Jurkat, Clone E6-1 (cell line): ENCODE data around the gene KCNK5.

ENCODE experiments used
- DNase-seq: peaks from one replicate; pipeline ENCODE4 v3.0.0-alpha.2; 2011; ENCODE audit warnings: low read depth, low spot score
- H3K4me3 ChIP-seq: 2 replicates; pipeline ENCODE4 v1.5.1; 2011; ENCODE audit warnings: mild to moderate bottlenecking, low read length, control low read depth, moderate library complexity

Gene KCNK5

GRCh38 chr6:39221779-39222641, 7.3 kb downstream of the KCNK5 start:
- no peak for DNase-seq
- H3K4me3 ChIP-seq: no peak overlapping the region

GRCh38 chr6:39221115-39221514, 8.2 kb downstream of the KCNK5 start:
- DNase-seq: no peak
- H3K4me3 ChIP-seq: no peak overlapping the region

GRCh38 chr6:39218868-39219567, 10.3 kb downstream of the KCNK5 start:
- no peak for DNase-seq
- H3K4me3 ChIP-seq: no peak overlapping the region

GRCh38 chr6:39217177-39217864, 12.0 kb downstream of the KCNK5 start:
- no peak overlapping the region for H3K4me3 ChIP-seq
- DNase-seq: no peak

GRCh38 chr6:39215640-39216158, 13.6 kb downstream of the KCNK5 start:
- DNase-seq: no peak

DNA sequence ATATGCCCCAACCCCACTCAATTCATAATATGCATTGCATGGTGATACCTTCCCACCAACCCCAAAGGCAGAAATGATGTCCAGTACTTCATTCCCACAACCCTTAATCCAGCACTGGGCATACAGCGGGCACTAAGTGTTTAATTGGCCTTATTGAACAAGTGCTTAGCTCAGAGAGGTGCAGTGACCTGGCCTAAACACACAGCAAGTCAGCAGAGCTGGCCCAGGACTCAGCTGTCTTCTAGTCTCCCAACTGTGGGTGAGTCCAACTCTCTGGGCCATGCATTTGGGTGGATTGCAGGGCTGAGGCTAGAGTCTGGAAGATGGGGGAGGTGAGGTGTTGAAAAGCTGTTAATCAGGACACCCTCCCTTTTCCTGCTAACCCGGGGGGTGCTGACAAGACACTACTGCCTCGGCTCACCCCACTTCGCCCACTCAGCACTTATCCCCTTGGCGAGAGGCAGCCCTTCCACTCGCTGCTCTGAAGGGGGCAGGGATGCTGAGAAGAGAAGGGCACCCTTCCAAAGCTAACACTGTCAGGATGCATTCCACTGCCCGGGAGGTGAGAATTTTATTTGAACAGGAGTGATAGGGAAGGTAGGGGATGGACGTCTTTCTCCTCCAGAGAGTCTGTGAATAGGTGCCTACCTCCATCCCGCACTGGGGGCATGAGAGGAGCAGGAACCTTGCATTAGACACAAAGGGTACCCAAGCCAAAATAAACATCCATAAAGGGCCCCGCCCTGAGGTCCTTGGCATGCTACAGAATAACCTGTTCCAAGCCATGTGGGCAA, 14.2 kb downstream of the KCNK5 start:
- H3K4me3 ChIP-seq: no peak overlapping the region
- no peak for DNase-seq

More at GRCh38 chr6:39215640-39216158, 13.6 kb downstream of the KCNK5 start:
- no peak overlapping the region for H3K4me3 ChIP-seq

GRCh38 chr6:39214120-39214813, 15.0 kb downstream of the KCNK5 start:
- DNase-seq: no peak

DNA sequence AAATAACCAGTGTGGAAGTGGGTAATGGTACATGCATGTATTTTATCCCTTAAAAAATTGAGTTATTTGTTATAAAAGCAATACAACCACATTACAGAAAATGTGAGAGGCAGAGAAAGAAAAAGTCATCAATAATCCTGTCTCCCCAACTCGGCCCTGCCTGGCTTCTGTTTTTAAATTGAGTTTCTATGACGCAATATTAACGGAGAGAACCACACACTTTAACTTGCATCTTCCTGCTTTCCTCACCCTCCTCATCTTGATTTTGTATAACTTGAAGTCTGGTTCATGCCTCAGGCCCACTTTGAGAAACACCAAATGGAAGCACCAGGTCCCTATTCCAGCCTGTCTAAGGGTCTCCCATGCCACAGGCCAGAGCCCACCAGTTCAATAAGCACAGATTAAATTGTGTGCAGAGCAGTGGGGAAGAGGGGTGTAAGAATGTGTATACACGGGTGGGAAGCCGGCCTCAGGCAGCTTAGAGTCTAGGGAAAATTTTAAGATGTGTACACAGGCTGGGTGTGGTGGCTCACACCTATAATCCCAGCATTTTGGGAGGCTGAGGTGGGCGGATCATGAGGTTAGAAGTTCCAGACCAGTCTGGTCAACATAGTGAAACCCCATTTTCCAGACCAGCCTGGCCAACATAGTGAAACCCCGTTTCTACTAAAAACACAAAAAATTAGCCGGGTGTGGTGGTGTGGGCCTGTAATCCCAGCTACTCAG, 15.9 kb downstream of the KCNK5 start:
- no peak overlapping the region for H3K4me3 ChIP-seq
- DNase-seq: no peak

More at GRCh38 chr6:39214120-39214813, 15.0 kb downstream of the KCNK5 start:
- no peak overlapping the region for H3K4me3 ChIP-seq

- no peak for DNase-seq
- no peak overlapping the region for H3K4me3 ChIP-seq
These were observed 18.1 kb downstream of the KCNK5 start for GRCh38 chr6:39211183-39211582.

GRCh38 chr6:39210450-39210849, 18.8 kb downstream of the KCNK5 start:
- no peak overlapping the region for H3K4me3 ChIP-seq
- no peak for DNase-seq

- no peak overlapping the region for H3K4me3 ChIP-seq
- DNase-seq: peak; percentile 50
These were observed 19.4 kb downstream of the KCNK5 start for GRCh38 chr6:39209911-39210310.

DNA sequence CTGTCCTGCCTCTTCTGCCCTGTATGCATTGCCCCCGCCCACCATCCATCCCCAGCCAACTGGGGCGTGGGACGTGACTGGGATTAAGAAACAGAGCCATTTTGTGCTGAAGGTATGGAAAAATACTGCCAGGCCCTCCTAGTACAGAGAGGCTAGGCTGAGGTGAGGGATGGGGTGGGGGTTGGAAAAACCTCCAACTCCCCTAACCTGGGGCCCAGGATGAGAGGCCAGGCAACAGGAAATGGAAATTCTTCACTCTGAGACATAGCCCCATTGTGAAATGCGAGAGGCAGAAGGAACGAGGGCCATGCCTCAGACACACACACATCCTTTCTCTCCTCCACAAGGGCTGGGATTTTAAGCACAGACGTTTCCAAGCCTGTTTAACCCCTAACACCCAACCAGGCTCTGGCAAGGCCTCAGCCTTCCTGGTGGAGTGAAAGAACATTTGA, 19.9 kb downstream of the KCNK5 start:
- DNase-seq: no peak
- H3K4me3 ChIP-seq: no peak overlapping the region

DNA sequence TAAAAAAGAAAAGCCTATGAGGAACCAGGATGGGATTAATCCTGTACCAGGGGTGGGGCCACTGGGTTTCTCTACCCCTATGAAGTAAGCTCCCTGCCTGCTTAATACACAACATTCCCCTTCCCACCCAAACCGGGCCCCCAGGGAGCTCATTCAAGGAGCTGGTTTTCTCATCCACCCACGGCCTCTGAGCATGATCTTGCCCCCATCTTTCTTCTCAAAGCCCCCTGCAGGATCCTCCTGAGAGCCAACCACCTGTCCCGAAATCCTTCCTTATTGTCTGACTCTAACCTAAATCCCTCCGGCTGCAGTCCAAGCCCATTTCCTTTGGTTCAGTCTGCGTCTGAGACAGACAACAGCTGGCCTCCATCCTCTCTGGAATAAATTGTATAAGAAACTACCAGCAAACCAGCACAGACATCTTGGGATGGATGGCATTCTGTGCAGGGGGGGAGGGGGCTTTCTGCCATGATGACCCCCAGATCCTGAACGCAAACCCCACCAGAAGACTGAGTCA, 21.0 kb downstream of the KCNK5 start:
- no peak for DNase-seq
- H3K4me3 ChIP-seq: no peak overlapping the region

DNA sequence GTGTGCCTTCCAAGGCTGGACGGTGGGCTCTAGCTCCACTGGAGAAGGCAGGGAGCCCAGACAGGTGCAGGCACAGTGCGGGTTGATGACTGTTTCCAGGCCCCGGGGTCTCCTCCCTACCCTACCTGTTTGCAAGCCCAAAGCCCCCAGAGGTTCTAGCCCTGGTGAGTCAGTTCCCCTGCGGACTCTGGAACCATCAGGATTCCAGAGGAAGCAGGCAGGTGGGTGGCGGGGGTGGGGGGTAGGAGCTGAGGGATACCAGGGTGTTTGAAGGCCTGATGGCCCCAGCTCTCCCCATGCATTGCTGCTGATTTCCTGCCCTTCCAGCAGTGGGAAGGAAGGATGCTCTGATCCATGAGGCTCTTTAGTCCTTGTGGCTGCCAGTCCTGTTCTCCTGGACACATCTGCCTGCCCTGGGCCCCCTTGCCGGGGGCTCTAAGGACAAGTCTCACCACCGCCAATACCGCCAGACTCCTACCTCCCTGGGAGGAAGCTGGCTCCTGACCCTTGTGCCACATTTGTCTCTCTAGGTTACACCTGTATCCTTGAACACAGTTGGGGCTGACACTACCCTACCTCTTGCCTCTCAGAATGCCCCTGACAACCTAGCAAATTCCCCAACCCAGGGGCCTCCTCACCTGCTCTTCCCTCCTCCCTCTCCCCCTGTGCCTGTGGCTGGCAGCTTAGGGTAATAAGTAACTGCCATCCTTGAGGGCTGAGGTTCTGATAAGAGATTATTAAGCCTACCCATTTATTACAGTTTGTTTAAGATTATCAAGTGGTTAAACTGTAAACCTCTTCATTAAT, 21.7 kb downstream of the KCNK5 start:
- DNase-seq: no peak
- H3K4me3 ChIP-seq: no peak overlapping the region

GRCh38 chr6:39206250-39206721, 23.0 kb downstream of the KCNK5 start:
- H3K4me3 ChIP-seq: no peak overlapping the region
- DNase-seq: no peak

GRCh38 chr6:39204646-39205244, 24.5 kb downstream of the KCNK5 start:
- DNase-seq: no peak
- no peak overlapping the region for H3K4me3 ChIP-seq
